GM23248 (cell line): ENCODE measurements around the gene PHYHD1. TPM values are rescaled to one million over a fixed set of nuclear protein-coding genes. Genes with fewer than 3 reads are reported as not detected.
"Not testable (repeated sequence)": the region's sequence is repeated elsewhere in the genome, so short reads cannot be mapped to it uniquely, and the experiment has no call there.

Experiments
- DNase-seq: peaks from one replicate; pipeline ENCODE4 v3.0.0-alpha.2; 2015
- H2AFZ ChIP-seq: fragments of 200-600 bp; sonication (generic); 2 replicates; pipeline ENCODE4 v1.6.1; 2016; ENCODE audit warnings: antibody characterized with exemption
- H3F3A ChIP-seq: fragments of 200-600 bp; sonication (generic); 2 replicates; pipeline ENCODE4 v1.6.1; 2016; ENCODE audit warnings: mild to moderate bottlenecking, antibody characterized with exemption, mixed run types; ENCODE audit not compliant: insufficient read depth
- H3K27ac ChIP-seq: fragments of 200-600 bp; sonication (generic); 2 replicates; pipeline ENCODE4 v1.5.1; 2016; ENCODE audit warnings: mild to moderate bottlenecking
- H3K27me3 ChIP-seq: fragments of 200-600 bp; sonication (generic); replicated peaks from 2 replicates; pipeline ENCODE4 v1.6.1; 2016; ENCODE audit warnings: mild to moderate bottlenecking; ENCODE audit not compliant: insufficient read depth
- H3K36me3 ChIP-seq: fragments of 200-600 bp; sonication (generic); 2 replicates; pipeline ENCODE4 v1.6.1; 2016; ENCODE audit warnings: low read depth, mild to moderate bottlenecking
- H3K4me1 ChIP-seq: fragments of 200-600 bp; sonication (generic); 2 replicates; pipeline ENCODE4 v1.6.1; 2016; ENCODE audit warnings: mild to moderate bottlenecking; ENCODE audit not compliant: insufficient read depth
- H3K4me2 ChIP-seq: fragments of 200-600 bp; sonication (generic); one replicate; pipeline ENCODE4 v1.6.1; 2016; ENCODE audit warnings: mild to moderate bottlenecking; ENCODE audit not compliant: unreplicated experiment
- H3K4me3 ChIP-seq: fragments of 200-600 bp; sonication (generic); 2 replicates; pipeline ENCODE4 v1.5.1; 2016; ENCODE audit warnings: mild to moderate bottlenecking
- H3K79me2 ChIP-seq: fragments of 200-600 bp; sonication (generic); 2 replicates; pipeline ENCODE4 v1.6.1; 2016; ENCODE audit warnings: mild to moderate bottlenecking; ENCODE audit not compliant: insufficient read depth
- H3K9ac ChIP-seq: fragments of 200-600 bp; sonication (generic); 2 replicates; pipeline ENCODE4 v1.6.1; 2016; ENCODE audit warnings: mild to moderate bottlenecking
- H3K9me2 ChIP-seq: fragments of 200-600 bp; sonication (generic); 2 replicates; pipeline ENCODE4 v1.6.1; 2016; ENCODE audit warnings: mixed run types, mild to moderate bottlenecking, moderate library complexity; ENCODE audit not compliant: insufficient read depth
- H3K9me3 ChIP-seq: fragments of 200-600 bp; sonication (generic); one replicate; pipeline ENCODE4 v1.6.1; 2017; ENCODE audit warnings: low read depth
- H4K20me1 ChIP-seq: fragments of 200-600 bp; sonication (generic); 2 replicates; pipeline ENCODE4 v1.6.0; 2016; ENCODE audit not compliant: insufficient read depth
- EZH2 ChIP-seq: fragments of 200-600 bp; sonication (generic); IDR thresholded peaks from 2 replicates; pipeline ENCODE4 v1.6.1; 2018; ENCODE audit warnings: antibody characterized with exemption, mild to moderate bottlenecking; ENCODE audit not compliant: insufficient read depth, poor library complexity, severe bottlenecking
- EZH2phosphoT487 ChIP-seq: fragments of 200-600 bp; sonication (generic); IDR thresholded peaks from 2 replicates; pipeline ENCODE4 v1.6.1; 2018; ENCODE audit warnings: antibody characterized with exemption, moderate library complexity, mild to moderate bottlenecking, low read depth; ENCODE audit not compliant: insufficient read depth
- WGBS, 2 experiments: methylation state at CpG; one replicate each; pipeline ENCODE4 v1.1.6; 2015 to 2017; ENCODE audit warnings: low lambda C conversion rate in 2 of 2, low coverage in 1 of 2; ENCODE audit errors: missing lambda C conversion rate in 2 of 2; 5-methylcytosine and 5-hydroxymethylcytosine counted together
- in situ Hi-C: fragments of 300-500 bp; cut with MboI; formaldehyde crosslinking; loops from 2 replicates; pipeline ENCODE4 v1.15.0; 2020
- polyA plus RNA-seq: library from polyadenylated mRNA; unstranded; fragments of >200 nt; fragmentation: Nextera tagmentation; extraction: Ambion mirVana; gene quantifications from 2 replicates; pipeline ENCODE4 v1.2.1, GENCODE V29; 2016
- total RNA-seq: library from RNA; depleted of rRNA; stranded (reverse); fragments of >200 nt; shearing (Covaris generic); gene quantifications from 2 replicates; pipeline ENCODE4 v1.2.3, GENCODE V29; 2014

The PHYHD1 gene
- total and polyA plus RNA-seq, 2 experiments from 2014 or later = 4.4 to 7.4 TPM

- 96% methylated on average over 19 of the region's 19 CpGs for WGBS, 2 experiments
- H3K4me3 ChIP-seq = no peak overlapping the region
- no peaks in the 10 kb centered on the region for H4K20me1 ChIP-seq
- H3K9ac ChIP-seq = no peak overlapping the region
- in situ Hi-C loops = no loop called here
- H3K9me2 ChIP-seq = no peaks in the 10 kb centered on the region
- no peak overlapping the region for H3K27ac ChIP-seq
- no peak for DNase-seq
- H3K4me1 ChIP-seq = 0 out of 2 replicates have a peak, but pooled peaks cover 6% of the 10 kb centered on the region
- no peaks in the 10 kb centered on the region for H3K36me3 ChIP-seq
- peaks cover 48% of the 10 kb centered on the region for H3K79me2 ChIP-seq
- H3K27me3 ChIP-seq = no peaks in the 10 kb centered on the region
- H3K4me2 ChIP-seq = peak overlapping the region; percentile 100
- H3F3A ChIP-seq = no peaks in the 10 kb centered on the region; the same call in 1 of the 2 replicates
- TF ChIP-seq EZH2 (no peak), EZH2phosphoT487 (no peak)
- no peak overlapping the region for H2AFZ ChIP-seq
- H3K9me3 ChIP-seq = no peaks in the 10 kb centered on the region
Observed at GRCh38 chr9:128945798-128946501, 25.2 kb downstream of the PHYHD1 start.

GRCh38 chr9:128946571-128947276 lies 25.9 kb downstream of the PHYHD1 start:
- Histone ChIP-seq H3K36me3 (no peaks in the 10 kb centered on the region), H3K9ac (peak overlapping the region; percentile 93), H3K27me3 (no peaks in the 10 kb centered on the region), H3F3A (no peaks in the 10 kb centered on the region; the same call in 1 of the 2 replicates), H3K27ac (peak overlapping the region; percentile 94), H3K9me2 (no peaks in the 10 kb centered on the region), H3K79me2 (peaks cover 53% of the 10 kb centered on the region), H3K4me3 (peak overlapping the region; percentile 98), H4K20me1 (no peaks in the 10 kb centered on the region), H3K4me1 (0 out of 2 replicates have a peak, but pooled peaks cover 6% of the 10 kb centered on the region), H3K9me3 (no peaks in the 10 kb centered on the region), H2AFZ (peak overlapping the region; percentile 90), H3K4me2 (peak overlapping the region; percentile 100)
- 22 to 33% methylated on average over 26 to 30 of the region's 30 CpGs for WGBS, 2 experiments
- in situ Hi-C loops = no loop called here
- TF ChIP-seq EZH2 = no peak
- no peak for TF ChIP-seq EZH2phosphoT487
- peak; percentile 77 for DNase-seq

- Histone ChIP-seq H3K27ac (peak overlapping the region; percentile 94), H3K4me3 (peak overlapping the region; percentile 98), H3K9me3 (no peaks in the 10 kb centered on the region), H4K20me1 (no peaks in the 10 kb centered on the region), H3K27me3 (no peaks in the 10 kb centered on the region), H3K4me2 (peak overlapping the region; percentile 100), H3K9ac (peak overlapping the region; percentile 93), H3K4me1 (0 out of 2 replicates have a peak, but pooled peaks cover 6% of the 10 kb centered on the region), H2AFZ (peak overlapping the region; percentile 90), H3K79me2 (peaks cover 58% of the 10 kb centered on the region), H3F3A (no peaks in the 10 kb centered on the region; the same call in 1 of the 2 replicates), H3K36me3 (no peaks in the 10 kb centered on the region), H3K9me2 (no peaks in the 10 kb centered on the region)
- DNase-seq = no peak
- WGBS, 2 experiments = 0 to 1% methylated on average over 17 to 19 of the region's 20 CpGs
- in situ Hi-C loops = no loop called here
- no peak for TF ChIP-seq EZH2phosphoT487
- no peak for TF ChIP-seq EZH2
Observed at GRCh38 chr9:128947277-128947526, 26.4 kb downstream of the PHYHD1 start.

DNA sequence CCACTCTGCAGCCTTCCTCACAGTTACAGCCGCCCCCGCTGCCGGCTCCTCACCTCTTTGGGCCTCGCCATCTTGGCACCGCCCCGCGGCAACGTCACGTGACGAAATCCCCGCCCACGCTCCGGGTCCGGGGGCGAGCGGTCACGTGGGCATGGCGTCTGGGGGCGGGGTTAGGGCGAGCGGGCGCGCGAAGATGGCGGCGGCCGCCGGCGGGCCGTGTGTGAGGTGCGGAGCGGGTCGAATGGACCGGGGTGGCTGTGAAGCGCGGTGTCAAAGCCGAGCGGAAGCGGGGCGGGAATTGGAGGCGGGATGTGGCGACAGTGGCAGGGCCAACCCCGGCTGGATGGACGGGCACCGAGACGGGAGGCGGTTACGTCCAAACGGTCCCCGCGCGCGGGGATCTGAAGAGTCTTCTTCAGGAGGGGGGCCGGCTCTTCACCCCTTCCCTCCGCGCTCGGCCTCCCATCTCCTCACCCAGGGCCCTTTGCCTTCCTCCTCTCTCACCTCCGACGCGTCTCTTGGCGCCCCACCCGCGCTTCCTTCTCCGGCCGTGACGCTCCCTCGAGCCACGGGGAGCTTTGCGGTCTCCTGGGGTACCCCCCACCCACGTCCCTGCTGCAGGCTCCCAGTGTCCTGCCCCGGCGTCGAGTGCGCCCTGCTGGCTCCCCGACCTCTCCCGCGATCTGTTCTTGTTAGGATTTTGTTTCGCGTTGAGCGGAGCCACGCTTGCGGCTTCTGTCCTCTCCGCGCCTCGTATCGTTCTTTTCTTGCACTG lies 26.9 kb downstream of the PHYHD1 start, which contains the start of the genes DOLK and NUP188:
Gene DOLK (minus strand): TSS at position 77 of the 775 bp plus-strand sequence. CDS start 300 bp downstream, outside the sequence.
Gene NUP188 (plus strand): TSS at position 173 of the 775 bp plus-strand sequence. CDS start 21 bp downstream, at position 194.
- DNase-seq = peak; percentile 98
- in situ Hi-C loops = no loop called here
- Histone ChIP-seq H3K9me2 (no peaks in the 10 kb centered on the region), H3K27me3 (no peaks in the 10 kb centered on the region), H3K4me1 (0 out of 2 replicates have a peak, but pooled peaks cover 6% of the 10 kb centered on the region), H3K4me2 (peak within 1 kb of the TSS; percentile 100), H3K36me3 (peaks cover 4% of the 10 kb centered on the region; the same call in 1 of the 2 replicates), H3K9me3 (no peaks in the 10 kb centered on the region), H4K20me1 (no peaks in the 10 kb centered on the region), H3K4me3 (peak within 1 kb of the TSS; percentile 98), H3K27ac (peak within 1 kb of the TSS; percentile 94), H2AFZ (peak within 1 kb of the TSS; percentile 90), H3F3A (no peaks in the 10 kb centered on the region; the same call in 1 of the 2 replicates), H3K79me2 (peaks cover 62% of the 10 kb centered on the region), H3K9ac (peak within 1 kb of the TSS; percentile 93)
- TF ChIP-seq EZH2phosphoT487 (no peak), EZH2 (no peak)
- WGBS, 2 experiments = 2 to 3% methylated on average over 74 to 75 of the region's 86 CpGs

DNA sequence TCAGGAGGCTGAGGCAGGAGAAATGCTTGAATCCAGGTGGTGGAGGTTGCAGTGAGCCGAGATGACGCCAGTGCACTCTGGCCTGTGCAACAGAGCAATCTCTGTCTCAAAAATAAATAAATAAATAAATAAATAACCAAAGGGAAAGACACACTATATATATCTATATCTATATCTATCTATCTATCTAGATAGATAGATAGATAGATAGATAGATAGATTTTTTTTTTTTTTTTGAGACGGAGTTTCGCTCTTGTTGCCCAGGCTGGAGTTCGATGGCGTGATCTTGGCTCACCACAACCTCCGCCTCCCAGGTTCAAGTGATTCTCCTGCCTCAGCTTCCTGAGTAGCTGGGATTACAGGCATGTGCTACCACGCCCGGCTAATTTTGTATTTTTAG lies 40.6 kb downstream of the PHYHD1 start:
- H3K4me1 ChIP-seq, H3K4me3 ChIP-seq, H3K27ac ChIP-seq, H3K9me3 ChIP-seq, DNase-seq, H3K79me2 ChIP-seq, H3K9ac ChIP-seq, H3K4me2 ChIP-seq, H4K20me1 ChIP-seq, in situ Hi-C loops, H3K27me3 ChIP-seq, H2AFZ ChIP-seq, H3K9me2 ChIP-seq, H3F3A ChIP-seq: not testable (repeated sequence)
- 91 to 96% methylated on average over 9 of the region's 9 CpGs for WGBS, 2 experiments
- H3K36me3 ChIP-seq = peaks cover 36% of the 10 kb centered on the region
